GM18907 (cell line): Measurements from ENCODE around the gene SCN4A.
"Not testable (repeated sequence)": the region's sequence is repeated elsewhere in the genome, so short reads cannot be mapped to it uniquely, and the experiment has no call there.

Source experiments
- ATAC-seq: cut with Tn5 transposase; IDR thresholded peaks from one replicate; pipeline ENCODE4 v1.9.1; 2021; ENCODE audit warnings: mild to moderate bottlenecking, moderate library complexity; ENCODE audit not compliant: unreplicated experiment

The SCN4A gene

GRCh38 chr17:63986821-63987220 lies 14.1 kb upstream of the SCN4A start:
- ATAC-seq: no peak

GRCh38 chr17:63985387-63986140 lies 12.8 kb upstream of the SCN4A start:
- no peak for ATAC-seq

DNA sequence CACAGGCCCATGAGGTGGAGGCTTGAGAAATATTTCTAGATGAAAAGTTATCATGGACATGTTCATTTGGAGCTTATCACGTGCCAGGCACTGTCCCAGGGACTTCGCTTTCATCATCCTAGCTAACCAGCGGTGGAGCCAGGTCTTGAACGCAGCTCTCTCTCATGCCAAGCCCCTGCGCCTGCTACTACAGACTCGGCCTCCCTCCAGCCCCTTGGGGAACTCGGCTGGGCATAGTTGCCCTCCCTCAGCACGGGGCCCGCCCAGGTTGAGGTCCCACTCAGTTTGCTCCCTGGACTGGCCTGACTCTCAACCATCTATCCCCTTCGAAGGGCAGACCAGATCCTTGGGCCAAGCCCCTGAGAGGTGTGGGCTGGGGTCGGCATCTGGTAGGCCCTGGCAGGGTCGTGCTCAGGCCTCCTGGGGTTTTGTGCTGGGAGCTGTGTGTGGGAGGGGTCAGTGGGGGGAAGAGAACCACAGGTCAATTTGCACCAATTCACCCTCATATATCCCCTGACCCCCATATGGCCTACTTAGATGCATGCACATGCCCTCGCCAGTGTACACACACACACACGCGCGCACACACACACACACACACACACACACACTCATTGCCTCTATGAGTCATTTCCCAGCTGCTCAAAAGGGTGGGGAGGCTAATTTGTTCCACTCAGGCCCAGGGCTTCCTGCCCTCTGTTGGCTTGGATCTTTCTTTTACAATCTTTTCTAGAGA lies 12.1 kb upstream of the SCN4A start:
- no peak for ATAC-seq

DNA sequence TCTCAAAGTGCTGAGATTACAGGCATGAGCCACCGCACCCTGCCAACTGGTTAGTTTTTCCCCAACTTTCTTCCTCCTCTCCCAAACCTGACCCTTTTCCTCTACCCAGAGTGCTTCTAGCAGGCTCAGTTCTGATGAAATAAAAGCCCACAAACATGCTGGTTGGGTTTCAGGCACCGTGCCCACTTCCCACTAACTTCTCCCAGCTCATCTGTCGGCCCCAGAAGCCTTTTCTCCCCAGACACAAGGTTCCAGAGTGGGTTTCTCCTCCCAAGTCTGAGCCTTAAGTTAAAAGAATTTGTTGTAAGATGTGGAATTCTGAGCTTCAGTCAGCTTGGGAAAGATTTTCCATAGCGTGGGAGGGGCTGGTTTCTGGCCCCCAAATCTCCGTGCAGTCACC lies 11.5 kb upstream of the SCN4A start:
- ATAC-seq: no peak

GRCh38 chr17:63983320-63983719 lies 10.6 kb upstream of the SCN4A start:
- no peak for ATAC-seq

- ATAC-seq: not testable (repeated sequence)
Observed at GRCh38 chr17:63982641-63983040, 9.9 kb upstream of the SCN4A start.

- no peak for ATAC-seq
Observed at GRCh38 chr17:63978272-63979200, 5.8 kb upstream of the SCN4A start.

- ATAC-seq: no peak
Observed at GRCh38 chr17:63976702-63977101, 4.0 kb upstream of the SCN4A start.

- ATAC-seq: no peak
Observed at GRCh38 chr17:63975541-63976092, 2.9 kb upstream of the SCN4A start.

DNA sequence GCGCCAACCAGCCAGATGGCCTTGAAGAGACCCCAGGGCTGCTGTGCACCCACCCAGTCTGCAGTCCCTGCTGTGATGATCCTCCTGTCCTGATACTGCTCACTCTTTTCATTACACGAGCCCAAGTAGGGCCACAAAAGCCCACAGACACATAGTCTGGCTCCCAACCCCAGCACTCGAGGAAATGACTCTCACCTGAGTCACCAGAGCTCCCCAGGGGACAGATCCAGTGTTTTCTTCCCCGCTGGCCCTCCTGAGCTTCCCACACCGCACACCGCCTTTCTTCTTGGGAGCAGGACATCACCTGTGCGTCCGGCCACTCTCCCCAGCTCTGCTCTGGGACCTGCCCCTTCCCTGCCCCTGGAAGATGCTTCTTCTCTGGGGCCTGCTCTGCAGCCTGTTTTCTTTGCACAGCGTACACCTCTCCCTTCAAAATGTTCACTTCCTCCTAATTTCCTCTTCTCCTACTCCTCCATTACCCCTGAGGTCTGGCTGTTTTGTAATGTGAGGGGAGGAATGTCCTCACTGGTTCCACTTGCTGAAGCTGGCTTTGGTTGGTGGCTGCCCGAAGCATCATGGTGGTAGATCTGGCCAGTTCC lies 2.0 kb upstream of the SCN4A start:
- ATAC-seq: no peak

GRCh38 chr17:63973930-63974593 lies 1.3 kb upstream of the SCN4A start:
- ATAC-seq: no peak

- no peak for ATAC-seq
Observed at GRCh38 chr17:63973247-63973646, 529 bp upstream of the SCN4A start.

GRCh38 chr17:63969278-63969677 lies 3.4 kb downstream of the SCN4A start:
- no peak for ATAC-seq

DNA sequence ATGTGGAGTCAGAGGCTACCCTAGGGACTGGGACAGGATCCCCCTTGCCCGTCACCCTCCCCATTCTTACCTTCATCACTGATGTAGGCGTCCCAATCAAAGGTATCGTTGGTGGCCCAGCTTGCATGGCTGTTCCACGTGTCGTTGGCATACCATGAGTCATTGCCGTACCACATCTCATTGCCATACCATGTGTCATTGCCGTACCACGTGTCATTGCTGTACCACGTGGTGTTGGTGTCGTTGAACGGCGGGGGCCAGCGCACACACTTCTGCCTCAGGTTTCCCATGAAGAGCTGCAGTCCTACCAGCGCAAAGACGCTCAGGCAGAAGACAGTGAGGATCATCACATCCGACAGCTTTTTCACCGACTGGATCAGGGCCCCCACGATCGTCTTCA lies 4.8 kb downstream of the SCN4A start:
- ATAC-seq: no peak

GRCh38 chr17:63966646-63967264 lies 6.0 kb downstream of the SCN4A start:
- ATAC-seq: no peak

DNA sequence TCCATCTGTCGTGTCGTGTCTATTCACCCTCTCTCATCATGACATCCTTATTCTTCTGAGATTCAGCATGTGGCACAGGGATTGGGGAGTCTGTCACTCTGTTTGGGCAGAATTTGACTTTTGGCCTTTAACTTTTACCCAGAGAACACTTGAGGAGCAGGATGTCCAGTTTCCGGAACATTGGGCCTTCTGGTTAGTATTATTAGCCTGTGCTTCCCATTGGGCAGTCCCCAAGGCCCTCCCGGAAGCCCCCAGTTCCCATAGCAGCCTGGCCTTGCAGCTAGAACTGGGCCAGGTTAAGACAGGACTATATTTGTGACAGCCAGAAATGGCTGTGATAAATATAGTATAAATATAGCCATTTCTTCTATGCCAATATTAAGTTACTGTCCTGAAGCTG lies 9.6 kb downstream of the SCN4A start:
- ATAC-seq: no peak

GRCh38 chr17:63962298-63962744 lies 10.4 kb downstream of the SCN4A start:
- ATAC-seq: no peak

DNA sequence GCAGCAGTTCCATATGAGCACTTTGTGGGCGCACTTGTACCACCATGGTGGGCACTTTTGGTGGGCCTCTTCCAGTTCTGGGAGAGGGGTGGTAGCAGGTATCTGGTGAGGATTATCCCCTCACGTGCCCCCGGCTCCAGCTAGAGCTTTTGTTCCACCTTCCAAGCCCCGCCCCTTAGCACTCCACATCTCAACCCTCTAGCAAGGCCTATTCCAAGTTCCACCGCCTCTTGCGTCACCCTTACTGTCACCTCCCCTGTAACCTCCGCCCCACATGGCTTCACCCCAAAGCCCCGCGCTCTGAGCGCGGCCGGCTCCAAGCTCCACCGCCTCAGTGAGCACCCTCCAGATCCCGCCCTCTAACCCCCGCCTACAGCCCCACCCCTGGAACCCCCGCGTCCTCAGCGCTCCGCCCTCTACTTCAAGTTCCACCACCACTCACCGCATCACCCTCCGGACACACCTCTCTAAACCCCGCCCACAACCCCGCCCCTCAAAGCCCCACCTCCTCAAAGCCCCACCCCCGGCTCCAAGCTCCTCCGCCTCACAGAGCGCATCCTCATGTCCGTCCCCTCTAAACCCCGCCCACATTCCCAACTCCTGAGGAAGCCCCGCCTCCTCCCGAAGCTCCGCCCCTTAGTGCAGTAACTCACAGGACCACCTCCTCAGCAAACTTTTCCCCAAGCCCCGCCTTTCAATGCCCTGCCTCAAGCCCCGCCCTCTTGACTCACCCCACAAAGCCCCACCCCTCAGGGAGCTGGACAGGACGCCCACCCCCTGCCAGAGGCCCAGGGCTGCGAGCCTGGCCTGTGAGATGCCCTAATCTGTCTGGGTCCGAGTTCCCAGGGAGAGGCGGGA lies 11.1 kb downstream of the SCN4A start:
- no peak for ATAC-seq

GRCh38 chr17:63960430-63960829 lies 12.3 kb downstream of the SCN4A start:
- ATAC-seq: no peak
